T-helper 22 cell (primary cell): ENCODE results near the gene EPO.

Experiments
- DNase-seq: peaks from one replicate; pipeline ENCODE4 v3.0.0-alpha.2; 2020; ENCODE audit warnings: low read depth

The EPO gene

DNA sequence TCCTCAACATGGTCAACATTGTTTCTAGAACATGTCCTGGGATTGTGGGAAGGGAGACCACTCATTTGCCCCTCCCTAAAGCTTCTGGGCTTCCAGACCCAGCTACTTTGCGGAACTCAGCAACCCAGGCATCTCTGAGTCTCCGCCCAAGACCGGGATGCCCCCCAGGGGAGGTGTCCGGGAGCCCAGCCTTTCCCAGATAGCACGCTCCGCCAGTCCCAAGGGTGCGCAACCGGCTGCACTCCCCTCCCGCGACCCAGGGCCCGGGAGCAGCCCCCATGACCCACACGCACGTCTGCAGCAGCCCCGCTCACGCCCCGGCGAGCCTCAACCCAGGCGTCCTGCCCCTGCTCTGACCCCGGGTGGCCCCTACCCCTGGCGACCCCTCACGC, at the start of gene EPO:
TSS of gene EPO (plus strand) at position 190 of the 392 bp plus-strand sequence. CDS start 513 bp downstream, outside the sequence.
- no peak for DNase-seq

GRCh38 chr7:100671353-100672327, 48.6 kb upstream of the EPO start:
- DNase-seq = no peak

GRCh38 chr7:100673302-100673941, 46.8 kb upstream of the EPO start, which contains the start of gene GNB2:
Gene GNB2, plus strand, starts transcription at chr7:100673740. Its CDS starts 2,526 bp downstream, at chr7:100676266.
- peak; percentile 96 for DNase-seq

DNA sequence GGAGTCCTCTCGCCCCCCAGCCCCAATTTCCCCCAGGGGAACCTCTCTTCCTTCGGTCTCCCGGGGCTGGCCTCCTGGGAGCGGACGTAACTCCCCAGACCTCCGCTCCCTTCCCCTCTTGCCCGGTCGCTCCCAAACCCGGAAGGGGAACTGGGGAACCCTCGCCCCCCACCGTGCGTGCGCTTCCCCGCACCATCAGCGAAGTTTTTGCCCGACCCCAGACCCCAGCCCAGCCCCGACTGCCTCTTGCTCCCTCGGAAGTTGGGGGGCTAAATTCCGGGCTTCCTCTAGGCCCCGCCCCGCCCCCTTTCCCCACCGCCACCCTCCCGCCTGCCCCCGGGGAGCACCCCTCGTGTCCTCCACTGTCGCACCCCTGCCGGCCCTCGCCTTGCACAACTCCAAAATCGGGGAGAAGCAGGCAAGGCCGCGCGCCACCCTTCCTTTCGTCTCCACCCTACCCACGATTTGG, 46.3 kb upstream of the EPO start:
- DNase-seq = peak; percentile 32

DNA sequence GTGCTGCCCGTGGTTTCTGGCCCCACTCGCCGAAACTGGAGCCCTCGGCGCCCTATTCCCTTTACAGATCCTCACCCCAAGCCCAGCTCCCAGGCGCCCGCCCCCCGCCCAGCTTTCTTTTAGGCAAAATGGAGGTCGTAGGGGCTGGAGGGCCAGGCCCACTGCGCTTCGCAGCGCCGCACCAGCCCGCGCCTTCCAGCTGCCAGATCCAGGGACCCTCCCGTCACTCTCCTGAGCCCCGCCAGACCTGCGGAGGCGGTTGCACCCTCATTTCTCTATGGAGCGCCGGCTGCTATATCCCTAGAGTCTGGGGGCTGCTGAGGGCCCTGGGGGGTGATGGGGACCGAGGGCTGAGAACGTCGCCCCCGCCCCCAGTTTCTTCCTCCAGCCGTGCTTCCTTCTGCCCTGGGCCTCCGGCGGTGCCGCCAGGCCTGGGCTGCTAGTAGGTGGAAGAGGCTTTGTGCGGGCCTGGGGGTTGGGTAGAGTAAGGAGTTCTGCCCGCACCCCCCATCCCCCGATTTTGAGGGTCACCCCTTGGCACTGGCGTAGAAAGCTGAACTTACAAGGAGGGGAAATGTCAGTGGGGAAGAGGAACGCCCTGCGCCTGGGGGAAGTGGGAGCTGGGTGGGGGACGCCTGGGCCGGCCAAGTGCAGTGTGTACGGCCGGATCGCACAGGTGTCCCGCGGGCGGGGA, 45.7 kb upstream of the EPO start:
- no peak for DNase-seq

DNA sequence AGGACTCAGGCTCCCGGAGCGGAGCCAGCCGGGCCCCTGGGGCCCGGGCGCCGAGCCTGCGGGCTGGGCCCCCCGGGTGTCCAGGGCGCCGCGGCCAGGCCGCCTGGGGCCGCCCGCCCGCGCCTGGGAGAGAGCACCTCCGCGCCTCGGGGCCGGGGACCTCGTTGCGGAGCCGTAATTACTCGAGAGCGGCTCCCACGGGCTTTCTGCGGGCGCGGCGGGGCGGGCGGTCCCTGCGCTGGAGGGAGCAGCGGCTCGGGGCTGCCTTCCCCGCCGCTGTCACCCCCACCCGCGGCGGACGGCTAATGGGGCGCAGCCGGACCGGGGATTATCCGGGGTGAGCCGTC, 45.2 kb upstream of the EPO start:
- no peak for DNase-seq

DNA sequence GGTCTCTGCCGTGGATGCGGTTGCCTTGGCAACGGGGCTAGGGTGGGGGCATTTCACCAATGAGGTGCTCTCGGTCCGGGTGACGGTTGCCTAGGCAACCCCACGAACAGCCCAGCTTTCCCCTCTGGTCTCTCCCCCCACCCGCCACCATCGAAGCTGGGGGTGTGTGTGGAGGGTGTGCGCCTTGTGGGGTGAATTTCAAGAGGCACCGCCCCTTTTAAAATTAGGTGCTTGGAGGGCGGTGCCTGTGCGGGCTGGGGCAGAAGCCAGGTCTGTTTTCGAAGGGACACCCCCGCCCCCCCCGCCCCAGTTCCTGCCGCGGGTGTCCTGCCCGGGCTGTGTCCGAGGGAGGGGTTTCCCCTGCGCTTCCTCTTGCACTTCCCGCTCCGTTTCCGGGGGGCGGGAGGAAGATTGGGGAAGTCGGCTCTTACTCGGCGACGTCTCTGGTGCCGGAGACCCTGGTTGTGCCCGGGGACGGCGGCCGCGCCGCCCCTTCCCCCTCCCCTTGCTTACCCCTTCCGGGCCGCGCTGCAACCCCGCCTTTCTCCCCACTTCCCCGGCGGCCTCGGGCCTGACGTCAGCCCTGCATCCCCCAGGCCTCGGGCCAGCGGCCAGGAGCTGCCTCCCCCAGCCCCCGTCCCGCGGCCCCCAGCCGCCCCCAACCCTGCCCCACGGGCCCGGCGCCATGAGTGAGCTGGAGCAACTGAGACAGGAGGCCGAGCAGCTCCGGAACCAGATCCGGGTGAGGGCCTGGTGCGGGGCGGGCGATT, 44.5 kb upstream of the EPO start:
- peak; percentile 97 for DNase-seq

DNA sequence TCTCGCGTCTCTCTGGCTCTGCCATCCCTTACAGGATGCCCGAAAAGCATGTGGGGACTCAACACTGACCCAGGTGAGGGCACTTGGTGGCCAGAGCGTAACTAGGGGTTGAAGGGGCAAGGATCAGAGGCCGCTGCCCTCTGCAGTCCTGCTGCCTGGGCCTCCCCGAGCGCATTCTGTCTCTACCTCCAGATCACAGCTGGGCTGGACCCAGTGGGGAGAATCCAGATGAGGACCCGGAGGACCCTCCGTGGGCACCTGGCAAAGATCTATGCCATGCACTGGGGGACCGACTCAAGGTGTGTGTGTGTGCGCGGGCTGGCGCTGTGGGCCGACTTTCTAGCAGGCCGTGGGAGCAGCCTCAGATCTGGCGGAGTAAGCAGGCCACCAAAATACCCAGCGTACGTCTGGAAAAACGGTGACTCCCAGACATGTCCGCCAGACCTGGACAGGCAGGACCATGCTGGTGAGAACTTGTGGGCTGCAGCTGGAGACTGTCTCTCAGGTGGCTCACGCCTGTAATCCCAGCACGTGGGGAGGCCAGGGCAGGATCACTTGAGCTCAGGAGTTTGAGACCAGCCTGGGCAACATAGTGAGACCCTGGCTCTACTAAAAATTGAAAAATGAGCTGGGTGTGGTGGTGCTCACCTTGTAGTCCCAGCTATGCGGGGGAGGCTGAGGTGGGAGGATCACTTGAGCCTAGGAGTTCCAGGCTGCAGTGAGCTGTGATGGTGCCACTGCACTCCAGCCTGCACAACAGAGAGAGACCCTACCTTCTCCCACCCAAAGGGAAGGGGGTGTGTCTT, 43.6 kb upstream of the EPO start:
- no peak for DNase-seq

DNA sequence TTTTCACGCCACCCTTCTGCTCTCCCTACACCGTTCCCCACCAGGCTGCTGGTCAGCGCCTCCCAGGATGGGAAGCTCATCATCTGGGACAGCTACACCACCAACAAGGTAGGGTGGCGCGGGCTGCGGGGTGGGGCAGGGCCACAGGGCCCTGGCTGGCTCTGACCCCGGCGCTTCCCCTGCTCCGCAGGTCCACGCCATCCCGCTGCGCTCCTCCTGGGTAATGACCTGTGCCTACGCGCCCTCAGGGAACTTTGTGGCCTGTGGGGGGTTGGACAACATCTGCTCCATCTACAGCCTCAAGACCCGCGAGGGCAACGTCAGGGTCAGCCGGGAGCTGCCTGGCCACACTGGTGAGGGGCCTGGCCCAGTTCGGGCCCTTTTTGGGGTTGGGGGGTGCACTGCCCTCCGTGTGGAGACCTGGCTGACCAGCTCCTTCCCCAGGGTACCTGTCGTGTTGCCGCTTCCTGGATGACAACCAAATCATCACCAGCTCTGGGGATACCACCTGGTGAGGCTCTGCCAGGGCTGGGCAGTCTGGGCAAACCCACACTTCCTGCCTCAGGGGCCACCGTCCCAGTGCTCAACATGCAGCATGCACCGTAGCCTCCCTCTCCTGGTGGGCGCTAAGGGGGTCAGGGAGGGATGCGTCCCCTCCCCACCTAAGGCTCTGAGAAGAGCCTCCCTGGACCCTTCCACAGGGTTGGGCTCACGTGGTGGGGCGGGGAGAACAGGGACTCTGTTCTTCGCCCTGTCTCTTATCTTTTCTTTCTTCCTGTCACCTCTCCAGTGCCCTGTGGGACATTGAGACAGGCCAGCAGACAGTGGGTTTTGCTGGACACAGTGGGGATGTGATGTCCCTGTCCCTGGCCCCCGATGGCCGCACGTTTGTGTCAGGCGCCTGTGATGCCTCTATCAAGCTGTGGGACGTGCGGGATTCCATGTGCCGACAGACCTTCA, 42.7 kb upstream of the EPO start:
- no peak for DNase-seq

DNA sequence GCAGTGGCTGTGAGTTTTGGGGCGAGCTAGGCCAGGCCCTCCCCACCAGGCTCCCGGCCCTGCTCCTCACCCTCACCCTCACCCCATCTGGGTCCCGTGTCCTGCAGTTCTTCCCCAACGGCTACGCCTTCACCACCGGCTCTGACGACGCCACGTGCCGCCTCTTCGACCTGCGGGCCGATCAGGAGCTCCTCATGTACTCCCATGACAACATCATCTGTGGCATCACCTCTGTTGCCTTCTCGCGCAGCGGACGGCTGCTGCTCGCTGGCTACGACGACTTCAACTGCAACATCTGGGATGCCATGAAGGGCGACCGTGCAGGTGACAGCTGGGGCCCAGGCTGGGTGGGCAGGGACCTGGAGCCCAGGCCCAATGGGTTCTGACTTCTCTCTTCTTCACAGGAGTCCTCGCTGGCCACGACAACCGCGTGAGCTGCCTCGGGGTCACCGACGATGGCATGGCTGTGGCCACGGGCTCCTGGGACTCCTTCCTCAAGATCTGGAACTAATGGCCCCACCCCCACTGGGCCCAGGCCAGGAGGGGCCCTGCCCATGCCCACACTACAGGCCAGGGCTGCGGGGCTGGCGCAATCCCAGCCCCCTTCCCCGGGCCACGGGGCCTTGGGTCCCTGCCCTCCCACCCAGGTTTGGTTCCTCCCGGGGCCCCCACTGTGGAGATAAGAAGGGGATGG, 41.8 kb upstream of the EPO start:
- DNase-seq = no peak

DNA sequence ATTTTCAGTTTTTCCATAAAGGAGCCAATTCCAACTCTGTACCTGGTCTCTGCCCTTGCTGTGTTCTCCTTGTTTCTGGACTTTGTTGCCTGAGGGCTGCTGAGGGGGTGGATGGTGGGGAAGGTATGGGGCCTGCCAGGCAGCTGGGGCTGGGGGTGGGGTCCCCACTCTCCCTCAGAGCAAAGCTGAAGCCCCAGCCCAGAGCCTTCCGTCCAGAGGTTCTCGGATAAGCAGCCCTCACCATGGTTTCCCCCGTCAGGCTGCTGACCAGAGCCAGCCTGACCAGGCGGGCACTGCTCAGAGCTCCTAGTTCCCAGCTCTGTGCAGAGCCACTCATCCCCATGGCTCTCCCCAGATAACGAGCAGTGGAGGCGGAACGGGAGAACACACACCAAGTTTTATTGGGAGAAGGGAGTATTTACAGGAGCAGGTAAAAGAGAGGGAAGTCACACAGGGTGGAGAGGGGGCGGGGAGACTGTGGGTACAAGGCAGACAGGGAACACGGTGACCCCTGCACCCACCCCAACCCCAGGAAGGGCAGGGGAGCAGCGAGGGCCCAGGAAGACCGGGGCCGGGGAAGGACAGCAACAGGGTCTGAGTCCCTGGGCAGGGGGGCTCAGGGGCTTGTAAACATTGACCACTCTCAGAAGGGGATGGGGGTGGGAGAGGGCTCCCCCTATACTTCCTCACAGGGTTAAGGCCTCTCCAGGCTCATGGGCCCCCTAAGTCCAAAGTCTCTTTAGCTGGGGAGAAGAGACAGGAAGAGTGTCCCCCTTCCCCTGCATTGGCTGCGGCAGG, 40.9 kb upstream of the EPO start:
- no peak for DNase-seq

- DNase-seq = no peak
Observed at GRCh38 chr7:100679927-100680575, 40.2 kb upstream of the EPO start.

- no peak for DNase-seq
Observed at GRCh38 chr7:100680576-100681271, 39.5 kb upstream of the EPO start.

DNA sequence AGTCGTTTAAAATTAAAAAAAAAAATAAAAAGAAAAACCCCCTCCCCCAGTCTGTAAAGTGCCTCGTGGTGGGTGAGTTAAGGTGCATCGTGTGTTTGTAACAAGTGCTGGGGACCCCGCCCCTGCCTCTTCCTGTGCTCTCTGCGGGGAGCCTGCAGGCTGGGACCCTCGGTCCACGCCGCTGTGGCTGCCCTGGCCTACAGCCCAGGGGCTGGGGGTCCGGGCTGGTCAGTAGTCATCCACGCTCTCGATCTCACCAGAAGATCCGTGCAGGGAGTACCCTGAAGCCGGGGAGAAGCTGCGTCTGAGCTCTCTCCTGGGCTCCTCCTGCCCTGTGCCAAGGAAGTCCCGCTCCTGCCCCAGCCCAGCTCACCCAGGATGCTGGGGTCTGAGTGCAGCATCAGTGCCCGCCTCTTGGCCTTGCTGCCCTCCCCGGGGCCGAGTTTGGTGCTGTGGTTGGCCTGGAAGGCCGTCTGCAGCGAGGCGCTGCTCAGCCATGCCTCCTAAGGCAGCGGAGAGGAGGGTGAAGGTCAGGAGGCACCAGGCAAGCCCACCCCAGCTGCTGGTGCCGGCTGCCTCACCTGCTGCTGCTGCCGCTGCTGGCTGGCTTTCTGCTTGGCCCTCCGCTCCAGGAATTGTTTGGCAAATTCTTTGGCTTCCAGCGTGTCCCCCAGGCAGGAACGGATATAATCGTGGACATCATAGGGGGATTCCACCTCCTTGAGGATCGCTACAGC, 38.6 kb upstream of the EPO start:
- no peak for DNase-seq

DNA sequence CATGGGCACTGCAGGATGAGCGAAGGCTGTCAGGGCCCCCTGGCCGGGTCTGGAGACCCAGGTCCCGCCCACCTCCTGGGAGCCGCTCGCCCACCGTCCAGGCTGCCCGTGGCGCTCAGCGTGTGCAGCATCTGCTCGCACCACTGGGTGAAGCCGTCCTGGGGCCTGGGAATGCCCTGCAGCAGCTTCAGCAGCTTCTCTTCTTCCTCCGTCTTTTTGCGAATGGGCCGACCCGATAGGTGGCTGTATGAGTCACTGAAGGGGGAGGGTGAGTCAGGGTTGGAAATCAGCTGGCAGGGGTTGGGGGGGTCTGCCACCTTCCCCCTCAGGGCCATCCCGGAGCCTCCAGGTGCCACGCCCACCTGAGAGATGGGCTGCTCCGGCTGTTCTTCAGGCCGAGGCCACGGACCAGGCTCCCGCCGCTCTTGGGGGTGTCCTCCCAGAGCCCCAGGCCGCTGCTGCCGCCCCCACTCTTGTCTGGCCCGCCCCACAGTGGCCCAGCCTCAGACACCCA, 38.0 kb upstream of the EPO start:
- no peak for DNase-seq

- no peak for DNase-seq
Observed at GRCh38 chr7:100682991-100683658, 37.1 kb upstream of the EPO start.
